Stomach smooth muscle (tissue), 2 donors: Measurements from ENCODE around the gene GHITM.
"Not testable (repeated sequence)": the region's sequence is repeated elsewhere in the genome, so short reads cannot be mapped to it uniquely, and the experiment has no call there.

Source experiments
- H3K27ac ChIP-seq: one replicate; pipeline ENCODE4 v1.7.0; 2013; ENCODE audit warnings: mild to moderate bottlenecking, low read length, inconsistent platforms
- H3K27me3 ChIP-seq, 2 donors: one replicate each; pipeline ENCODE4 v1.7.0; 2013; ENCODE audit warnings: low read length in 2 of 2; ENCODE audit not compliant: insufficient read depth in 2 of 2, control insufficient read depth in 1 of 2
- H3K36me3 ChIP-seq, 2 donors: one replicate each; pipeline ENCODE4 v1.7.0; 2013; ENCODE audit warnings: low read length in 2 of 2; ENCODE audit not compliant: control insufficient read depth in 2 of 2, insufficient read depth in 2 of 2
- H3K4me1 ChIP-seq: one replicate; pipeline ENCODE4 v1.7.0; 2013; ENCODE audit warnings: low read length; ENCODE audit not compliant: control insufficient read depth, insufficient read depth
- H3K4me3 ChIP-seq, 2 donors: one replicate each; pipeline ENCODE4 v1.7.0; 2013; ENCODE audit warnings: low read length in 2 of 2
- H3K9ac ChIP-seq, 2 donors: one replicate each; pipeline ENCODE4 v1.7.0; 2013; ENCODE audit warnings: low read length in 2 of 2, mild to moderate bottlenecking in 1 of 2
- H3K9me3 ChIP-seq, 2 donors: one replicate each; pipeline ENCODE4 v1.7.0; 2013; ENCODE audit warnings: low read length in 2 of 2; ENCODE audit not compliant: control insufficient read depth in 2 of 2
- donor health status: healthy.
- donor health status: Pancreatic carcinoma.

Gene GHITM

GRCh38 chr10:84148006-84148597 is 8.8 kb downstream of the GHITM start:
- H3K27me3 ChIP-seq, H3K4me3 ChIP-seq, H3K27ac ChIP-seq, H3K9ac ChIP-seq, H3K4me1 ChIP-seq, H3K9me3 ChIP-seq: not testable (repeated sequence)
- H3K36me3 ChIP-seq, result peaks cover 36 to 67% of the 10 kb centered on the region in 2 donors

- no peak overlapping the region for H3K9ac ChIP-seq
- H3K4me1 ChIP-seq, result no peaks in the 10 kb centered on the region
- H3K27me3 ChIP-seq, result no peaks in the 10 kb centered on the region
- H3K36me3 ChIP-seq, result peaks cover 27 to 60% of the 10 kb centered on the region in 2 donors
- H3K4me3 ChIP-seq, result no peak overlapping the region
- H3K9me3 ChIP-seq, result no peaks in the 10 kb centered on the region
- H3K27ac ChIP-seq, result no peak overlapping the region
Observed at GRCh38 chr10:84149854-84150253, 10.5 kb downstream of the GHITM start.

- Histone ChIP-seq H3K4me1 (no peaks in the 10 kb centered on the region), H3K9ac (no peak overlapping the region), H3K36me3 (peaks cover 14 to 43% of the 10 kb centered on the region in 2 donors), H3K27me3 (no peaks in the 10 kb centered on the region), H3K9me3 (no peaks in the 10 kb centered on the region), H3K27ac (no peak overlapping the region), H3K4me3 (no peak overlapping the region)
Observed at GRCh38 chr10:84152769-84153168, 13.5 kb downstream of the GHITM start.

- Histone ChIP-seq H3K27ac (no peak overlapping the region), H3K4me3 (no peak overlapping the region), H3K27me3 (no peaks in the 10 kb centered on the region), H3K4me1 (peaks cover 4% of the 10 kb centered on the region), H3K9ac (no peak overlapping the region), H3K9me3 (no peaks in the 10 kb centered on the region), H3K36me3 (peaks cover 6 to 29% of the 10 kb centered on the region in 2 donors)
Observed at GRCh38 chr10:84155521-84155920, 16.2 kb downstream of the GHITM start.

GRCh38 chr10:84156009-84156408 is 16.7 kb downstream of the GHITM start:
- no peak overlapping the region for H3K9ac ChIP-seq
- H3K27me3 ChIP-seq, result no peaks in the 10 kb centered on the region
- no peak overlapping the region for H3K4me3 ChIP-seq
- H3K9me3 ChIP-seq, result no peaks in the 10 kb centered on the region
- H3K36me3 ChIP-seq, result peaks cover 3 to 25% of the 10 kb centered on the region in 2 donors
- H3K27ac ChIP-seq, result no peak overlapping the region
- H3K4me1 ChIP-seq, result peaks cover 4% of the 10 kb centered on the region

GRCh38 chr10:84156768-84157167 is 17.5 kb downstream of the GHITM start:
- H3K9ac ChIP-seq, result no peak overlapping the region
- peaks cover 4% of the 10 kb centered on the region for H3K4me1 ChIP-seq
- H3K27me3 ChIP-seq, result no peaks in the 10 kb centered on the region
- no peak overlapping the region for H3K27ac ChIP-seq
- no peaks in the 10 kb centered on the region for H3K9me3 ChIP-seq
- peaks cover 0 to 21% of the 10 kb centered on the region in 2 donors for H3K36me3 ChIP-seq
- no peak overlapping the region for H3K4me3 ChIP-seq

DNA sequence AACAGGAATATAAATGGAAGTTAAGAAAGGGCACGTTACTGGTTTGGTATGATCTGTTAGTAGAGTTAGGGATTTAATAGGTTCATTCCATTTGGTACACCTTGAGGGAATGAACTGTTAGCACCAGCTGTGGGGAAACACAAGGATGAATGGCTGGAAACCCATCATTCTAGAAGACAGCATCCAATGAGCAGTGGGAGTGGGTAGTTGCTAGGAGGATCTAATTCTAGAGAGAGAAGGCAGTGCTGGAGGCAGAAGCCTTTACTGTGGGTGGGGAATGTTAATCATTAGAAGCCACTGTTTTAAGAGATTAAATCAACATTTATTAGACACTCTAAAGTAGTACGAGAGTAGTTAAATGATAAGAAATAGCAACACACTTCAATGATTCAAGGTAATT is 18.8 kb downstream of the GHITM start:
- Histone ChIP-seq H3K27me3 (no peaks in the 10 kb centered on the region), H3K27ac (no peak overlapping the region), H3K9ac (no peak overlapping the region), H3K4me3 (no peak overlapping the region), H3K4me1 (peaks cover 4% of the 10 kb centered on the region), H3K9me3 (no peaks in the 10 kb centered on the region), H3K36me3 (peaks cover 0 to 10% of the 10 kb centered on the region in 2 donors)

GRCh38 chr10:84158550-84158949 is 19.2 kb downstream of the GHITM start:
- Histone ChIP-seq H3K27me3 (no peaks in the 10 kb centered on the region), H3K9ac (no peak overlapping the region), H3K36me3 (peaks cover 0 to 6% of the 10 kb centered on the region in 2 donors), H3K4me1 (peaks cover 4% of the 10 kb centered on the region), H3K9me3 (no peaks in the 10 kb centered on the region), H3K4me3 (no peak overlapping the region), H3K27ac (no peak overlapping the region)

DNA sequence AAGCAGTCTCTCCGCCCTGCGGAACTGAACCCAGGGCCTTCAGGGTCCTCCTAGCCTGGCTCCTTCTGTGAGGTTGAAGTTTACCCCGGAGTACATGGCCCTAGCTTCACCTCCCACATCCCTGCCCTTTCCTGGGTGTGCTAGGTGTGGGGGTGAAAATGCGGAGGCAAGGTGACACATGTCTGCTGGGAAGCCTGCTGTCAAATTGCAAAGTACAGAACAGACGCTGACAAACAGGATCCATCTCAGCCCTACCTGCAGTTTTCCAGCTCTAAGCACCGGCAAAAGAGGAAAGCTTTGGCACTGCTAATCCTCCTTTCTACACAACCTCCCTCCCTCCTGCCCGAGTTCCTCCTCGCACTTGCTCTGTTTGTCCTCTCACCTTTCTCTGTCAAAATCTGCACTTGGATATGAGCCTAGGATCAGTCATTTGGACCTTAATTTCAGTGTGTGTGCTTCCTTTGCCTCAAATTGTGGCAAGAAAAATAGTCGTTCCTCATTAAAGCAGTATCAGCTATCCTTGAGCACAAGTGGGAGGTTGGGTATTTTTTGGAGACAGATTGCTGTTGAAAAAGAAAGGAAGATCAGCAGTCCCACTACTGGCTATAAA is 19.9 kb downstream of the GHITM start:
- Histone ChIP-seq H3K9me3 (no peaks in the 10 kb centered on the region), H3K27ac (no peak overlapping the region), H3K4me3 (no peak overlapping the region), H3K27me3 (peaks cover 0 to 3% of the 10 kb centered on the region in 2 donors), H3K36me3 (peaks cover 0 to 3% of the 10 kb centered on the region in 2 donors), H3K9ac (no peak overlapping the region), H3K4me1 (peaks cover 4% of the 10 kb centered on the region)

DNA sequence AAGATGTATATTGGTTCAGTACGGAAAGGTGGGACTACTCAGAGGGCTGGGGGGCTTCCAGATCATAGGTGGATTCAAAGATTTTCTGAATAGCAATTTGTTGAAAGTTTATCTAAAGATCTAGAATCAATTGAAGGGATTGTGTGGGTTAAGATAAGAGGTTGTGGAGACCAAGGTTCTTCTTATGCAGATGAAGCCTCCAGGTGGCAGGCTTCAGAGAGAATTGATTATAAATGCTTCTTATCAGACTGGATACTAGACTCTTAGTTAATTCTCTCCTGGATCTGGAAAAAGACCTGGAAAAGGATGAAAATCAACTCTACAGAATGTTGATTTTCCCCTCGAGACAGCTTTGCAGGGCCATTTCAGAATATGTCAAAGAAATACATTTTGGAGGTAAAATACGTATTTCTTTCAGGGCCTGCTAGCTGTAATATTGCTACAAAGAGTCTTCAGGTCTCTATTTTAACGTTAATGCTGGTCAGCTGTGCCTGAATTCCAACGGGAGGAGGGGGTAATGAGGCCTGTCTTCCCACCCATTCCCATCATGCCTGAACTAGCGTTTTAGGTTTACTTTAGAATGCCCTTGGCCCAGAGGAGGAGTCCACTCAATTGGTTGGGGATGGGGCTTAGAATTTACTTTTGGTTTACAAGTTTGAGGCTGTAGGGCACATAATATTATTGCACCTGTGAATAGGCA is 21.5 kb downstream of the GHITM start:
- no peak overlapping the region for H3K27ac ChIP-seq
- peaks cover 2 to 3% of the 10 kb centered on the region in 2 donors for H3K27me3 ChIP-seq

GRCh38 chr10:84163996-84164395 is 24.7 kb downstream of the GHITM start:
- Histone ChIP-seq H3K27me3 (peaks cover 2 to 8% of the 10 kb centered on the region in 2 donors), H3K9ac (no peak overlapping the region), H3K9me3 (no peaks in the 10 kb centered on the region), H3K4me1 (peaks cover 4% of the 10 kb centered on the region), H3K27ac (no peak overlapping the region), H3K36me3 (no peaks in the 10 kb centered on the region), H3K4me3 (no peak overlapping the region)

More for the DNA sequence above, 21.5 kb downstream of the GHITM start:
- peaks cover 4% of the 10 kb centered on the region for H3K4me1 ChIP-seq
- no peaks in the 10 kb centered on the region for H3K9me3 ChIP-seq
- no peak overlapping the region for H3K4me3 ChIP-seq
- H3K9ac ChIP-seq, result no peak overlapping the region
- H3K36me3 ChIP-seq, result no peaks in the 10 kb centered on the region
